IgD-negative memory B cell (primary cell): ENCODE measurements around the gene TRIM38. TPM values are rescaled to one million over a fixed set of nuclear protein-coding genes. Genes with fewer than 3 reads are reported as not detected.

Source experiments
- polyA plus RNA-seq: library from polyadenylated mRNA; unstranded; fragments of 300-500 nt; fragmentation: Illumina TruSeq; gene quantifications from one replicate; pipeline ENCODE4 v1.2.3, GENCODE V29; 2021

The TRIM38 gene
- polyA plus RNA-seq, 1 donor from 2014 or later = 23.7 TPM

Other genes starting within 250 kb of the TRIM38 start
- not detected for gene SLC17A4, start 208.1 kb upstream of the TRIM38 start, polyA plus RNA-seq
- not detected for gene SLC17A1, start 130.8 kb upstream of the TRIM38 start, polyA plus RNA-seq
- gene SLC17A3, start 88.6 kb upstream of the TRIM38 start, polyA plus RNA-seq = not detected
- gene SLC17A2, start 32.1 kb upstream of the TRIM38 start, polyA plus RNA-seq = not detected
- 7.2 TPM for gene HFE, start 124.6 kb downstream of the TRIM38 start, polyA plus RNA-seq